Measurements from ENCODE around the gene SLIT1. TPM values are rescaled to one million over a fixed set of nuclear protein-coding genes. Genes with fewer than 3 reads are reported as not detected.

Gene SLIT1
- total RNA-seq, 1 donor from 2014 or later: 55.7 TPM

- Mint-ChIP-seq H3K4me3 (no peak overlapping the region), H3K36me3 (no peaks in the 10 kb centered on the region), H3K27me3 (no peaks in the 10 kb centered on the region), H3K27ac (no peak overlapping the region), H3K9me3 (no peaks in the 10 kb centered on the region), H3K4me1 (ENCODE audit: unreplicated experiment) (peaks cover 11% of the 10 kb centered on the region)
- TF ChIP-seq CTCF (conservative IDR thresholded peaks at IDR 0.05): peak; percentile 99
- peak; percentile 82 for DNase-seq (ENCODE audit: extremely low spot score, unreplicated experiment)
Observed at GRCh38 chr10:97210543-97210960, 24.8 kb upstream of the SLIT1 start.

- no peak for DNase-seq (ENCODE audit: extremely low spot score, unreplicated experiment)
- Mint-ChIP-seq H3K27ac (no peak overlapping the region), H3K4me3 (no peak overlapping the region), H3K4me1 (ENCODE audit: unreplicated experiment) (peaks cover 6% of the 10 kb centered on the region), H3K9me3 (no peaks in the 10 kb centered on the region), H3K27me3 (no peaks in the 10 kb centered on the region), H3K36me3 (no peaks in the 10 kb centered on the region)
- no peak for TF ChIP-seq CTCF (conservative IDR thresholded peaks at IDR 0.05)
Observed at GRCh38 chr10:97207756-97208346, 22.1 kb upstream of the SLIT1 start.

- no peak for DNase-seq (ENCODE audit: extremely low spot score, unreplicated experiment)
- no peak overlapping the region for H3K27ac Mint-ChIP-seq
- no peaks in the 10 kb centered on the region for H3K9me3 Mint-ChIP-seq
- H3K4me3 Mint-ChIP-seq: no peak overlapping the region
- no peak for TF ChIP-seq CTCF (conservative IDR thresholded peaks at IDR 0.05)
- peaks cover 6% of the 10 kb centered on the region for H3K4me1 Mint-ChIP-seq (ENCODE audit: unreplicated experiment)
- H3K27me3 Mint-ChIP-seq: no peaks in the 10 kb centered on the region
- no peaks in the 10 kb centered on the region for H3K36me3 Mint-ChIP-seq
Observed at GRCh38 chr10:97207131-97207530, 21.4 kb upstream of the SLIT1 start.

GRCh38 chr10:97204826-97205679 lies 19.3 kb upstream of the SLIT1 start:
- H3K27me3 Mint-ChIP-seq: peaks cover 4% of the 10 kb centered on the region
- DNase-seq (ENCODE audit: extremely low spot score, unreplicated experiment): peak; percentile 54
- H3K9me3 Mint-ChIP-seq: no peaks in the 10 kb centered on the region
- peaks cover 6% of the 10 kb centered on the region for H3K4me1 Mint-ChIP-seq (ENCODE audit: unreplicated experiment)
- H3K36me3 Mint-ChIP-seq: no peaks in the 10 kb centered on the region
- no peak overlapping the region for H3K4me3 Mint-ChIP-seq
- no peak overlapping the region for H3K27ac Mint-ChIP-seq
- no peak for TF ChIP-seq CTCF (conservative IDR thresholded peaks at IDR 0.05)

GRCh38 chr10:97203220-97203619 lies 17.5 kb upstream of the SLIT1 start:
- Mint-ChIP-seq H3K36me3 (no peaks in the 10 kb centered on the region), H3K9me3 (no peaks in the 10 kb centered on the region), H3K4me1 (ENCODE audit: unreplicated experiment) (peaks cover 5% of the 10 kb centered on the region), H3K27ac (no peak overlapping the region), H3K4me3 (no peak overlapping the region), H3K27me3 (peaks cover 14% of the 10 kb centered on the region)
- no peak for TF ChIP-seq CTCF (conservative IDR thresholded peaks at IDR 0.05)
- DNase-seq (ENCODE audit: extremely low spot score, unreplicated experiment): no peak
